ENCODE results near the gene CLCN6. TPM values are rescaled to one million over a fixed set of nuclear protein-coding genes. Genes with fewer than 3 reads are reported as not detected.

The CLCN6 gene
- total RNA-seq, 1 experiment from 2014 or later: 13.7 TPM

GRCh38 chr1:11799099-11799498, 6.9 kb upstream of the CLCN6 start:
- ChIA-PET RAD21 (ENCODE audit: low non-redundant PET in 1 of 2, low total read pairs in 2 of 2, uncharacterized antibody in 2 of 2, unreplicated experiment in 2 of 2) (no interaction called here), CTCF (no interaction called here), POLR2A (no interaction called here)
- no peak for TF ChIP-seq CBX3 (IDR thresholded peaks at IDR 0.05; ENCODE audit: low read depth)
- no peak overlapping the region for H2AFZ ChIP-seq (ENCODE audit: low read depth, low read length, poor library complexity, severe bottlenecking)
- intact Hi-C loops (cut with micrococcal nuclease): no loop called here
- no peaks in the 10 kb centered on the region for H3K9me3 ChIP-seq (ENCODE audit: control insufficient read depth in 1 of 2, insufficient read depth in 1 of 2, low read depth in 1 of 2, low read length in 2 of 2)
- no peak overlapping the region for H3K9ac ChIP-seq (ENCODE audit: low read length)
- H3K27me3 ChIP-seq (ENCODE audit: insufficient read depth, low read length): no peaks in the 10 kb centered on the region
- no peaks in the 10 kb centered on the region for H3K9me2 ChIP-seq (ENCODE audit: insufficient read depth)
- no peak overlapping the region for H3K4me3 ChIP-seq (replicated peaks in 1 of 2; ENCODE audit: low read depth in 1 of 2, low read length in 2 of 2)
- no peak overlapping the region for H3K4me2 ChIP-seq (ENCODE audit: low read length)
- no peak for ATAC-seq
- H3K79me2 ChIP-seq (ENCODE audit: insufficient read depth, low read length): no peaks in the 10 kb centered on the region
- BruUV-seq (replicated peaks): no TSS peak
- H3K36me3 ChIP-seq (ENCODE audit: control insufficient read depth in 1 of 2, insufficient read depth in 2 of 2, low read length in 2 of 2): no peaks in the 10 kb centered on the region
- no peak for DNase-seq (ENCODE audit: low read depth, low spot score)
- H4K20me1 ChIP-seq (ENCODE audit: insufficient read depth): no peaks in the 10 kb centered on the region
- peaks cover 28 to 50% of the 10 kb centered on the region in 2 experiments for H3K4me1 ChIP-seq (ENCODE audit: control insufficient read depth in 1 of 2, insufficient read depth in 2 of 2, low read length in 2 of 2)
- H3K27ac ChIP-seq (ENCODE audit: low read depth, low read length): no peak overlapping the region

DNA sequence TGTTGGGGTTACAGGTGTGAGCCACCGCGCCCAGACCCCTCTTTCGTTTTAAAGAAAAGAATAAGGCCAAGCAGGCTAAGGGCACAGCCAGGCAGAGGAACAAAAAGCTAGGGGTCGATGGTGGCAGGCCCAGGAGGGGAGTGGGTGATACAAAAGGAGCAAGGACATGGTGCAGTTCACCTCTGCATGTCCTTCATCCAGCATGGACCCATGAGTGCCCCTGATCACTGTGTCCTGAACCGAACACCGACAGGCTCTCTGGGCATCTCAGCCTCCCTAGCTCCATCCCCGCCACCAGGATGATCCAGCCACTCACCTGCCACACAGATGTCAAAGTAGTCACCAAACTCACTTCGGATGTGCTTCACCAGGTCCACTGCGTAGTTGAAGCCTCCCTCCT, 6.1 kb upstream of the CLCN6 start:
- intact Hi-C loops (cut with micrococcal nuclease): no loop called here

More for the DNA sequence above, 6.1 kb upstream of the CLCN6 start:
- TF ChIP-seq ZFX (IDR thresholded peaks at IDR 0.05) (no peak), ZNF274 (IDR thresholded peaks at IDR 0.05; ENCODE audit: low read depth, low read length) (no peak), EZH2phosphoT487 (IDR thresholded peaks at IDR 0.05; ENCODE audit: borderline replicate concordance) (no peak), POLR2A (IDR thresholded peaks at IDR 0.05; ENCODE audit: borderline replicate concordance, extremely low read depth, insufficient read depth, insufficient read length) (no peak), FOSL1 (IDR thresholded peaks at IDR 0.05; ENCODE audit: low read depth) (no peak), SRF (IDR thresholded peaks at IDR 0.05; ENCODE audit: low read depth) (no peak), SIN3A (IDR thresholded peaks at IDR 0.05; ENCODE audit: low read depth) (no peak), CBX3 (IDR thresholded peaks at IDR 0.05; ENCODE audit: low read depth) (no peak), CEBPB (IDR thresholded peaks at IDR 0.05; ENCODE audit: low read depth) (no peak), JUND (IDR thresholded peaks at IDR 0.05) (no peak), ZBTB33 (IDR thresholded peaks at IDR 0.05; ENCODE audit: extremely low read depth, insufficient replicate concordance, low read length) (no peak), CTCF (IDR thresholded peaks at IDR 0.05 in 2 of 3, conservative IDR thresholded peaks at IDR 0.05 in 1 of 3; ENCODE audit: borderline replicate concordance in 1 of 3, insufficient read depth in 1 of 3, low read depth in 2 of 3, low read length in 2 of 3) (no peak), POLR2AphosphoS5 (IDR thresholded peaks at IDR 0.05; ENCODE audit: low read depth, low read length) (no peak), TCF7L2 (IDR thresholded peaks at IDR 0.05; ENCODE audit: borderline replicate concordance, extremely low read depth, insufficient read depth, insufficient read length) (no peak)
- no peak overlapping the region for H3K4me2 ChIP-seq (ENCODE audit: low read length)
- H3K4me1 ChIP-seq (ENCODE audit: control insufficient read depth in 1 of 2, insufficient read depth in 2 of 2, low read length in 2 of 2): peaks cover 33 to 51% of the 10 kb centered on the region in 2 experiments
- ATAC-seq (no peak), DNase-seq (ENCODE audit: low read depth, low spot score) (no peak)
- H3K27ac ChIP-seq (ENCODE audit: low read depth, low read length): no peak overlapping the region
- ChIA-PET CTCF (no interaction called here), RAD21 (ENCODE audit: low non-redundant PET in 1 of 2, low total read pairs in 2 of 2, uncharacterized antibody in 2 of 2, unreplicated experiment in 2 of 2) (no interaction called here), POLR2A (no interaction called here)
- H4K20me1 ChIP-seq (ENCODE audit: insufficient read depth): no peaks in the 10 kb centered on the region
- H3K36me3 ChIP-seq (ENCODE audit: control insufficient read depth in 1 of 2, insufficient read depth in 2 of 2, low read length in 2 of 2): no peaks in the 10 kb centered on the region
- no peaks in the 10 kb centered on the region for H3K79me2 ChIP-seq (ENCODE audit: insufficient read depth, low read length)
- BruUV-seq (replicated peaks): no TSS peak
- no peak overlapping the region for H3K4me3 ChIP-seq (replicated peaks in 1 of 2; ENCODE audit: low read depth in 1 of 2, low read length in 2 of 2)
- H3K27me3 ChIP-seq (ENCODE audit: insufficient read depth, low read length): no peaks in the 10 kb centered on the region
- H2AFZ ChIP-seq (ENCODE audit: low read depth, low read length, poor library complexity, severe bottlenecking): no peak overlapping the region
- no peaks in the 10 kb centered on the region for H3K9me3 ChIP-seq (ENCODE audit: control insufficient read depth in 1 of 2, insufficient read depth in 1 of 2, low read depth in 1 of 2, low read length in 2 of 2)
- no peaks in the 10 kb centered on the region for H3K9me2 ChIP-seq (ENCODE audit: insufficient read depth)
- H3K9ac ChIP-seq (ENCODE audit: low read length): no peak overlapping the region

Data from HCT116 (cell line).